Loucy (cell line): ENCODE data around the gene PATZ1.

Experiments used
- H2AFZ ChIP-seq: fragments of 200-600 bp; sonication (generic); 2 replicates; pipeline ENCODE4 v1.6.0; 2016; ENCODE audit warnings: antibody characterized with exemption, mild to moderate bottlenecking, low read length, moderate library complexity
- H3F3A ChIP-seq: fragments of 200-600 bp; 2 replicates; pipeline ENCODE4 v1.6.0; 2016; ENCODE audit warnings: antibody characterized with exemption, low read depth, mild to moderate bottlenecking
- H3K27me3 ChIP-seq: fragments of 200-600 bp; sonication (generic); 2 replicates; pipeline ENCODE4 v1.6.1; 2014; ENCODE audit warnings: low read length, mild to moderate bottlenecking; ENCODE audit not compliant: insufficient read depth, poor library complexity, severe bottlenecking
- H3K36me3 ChIP-seq: fragments of 200-600 bp; sonication (generic); 2 replicates; pipeline ENCODE4 v1.6.1; 2016; ENCODE audit warnings: low read length; ENCODE audit not compliant: insufficient read depth
- H3K4me1 ChIP-seq: fragments of 200-600 bp; sonication (generic); 2 replicates; pipeline ENCODE4 v1.5.1; 2014; ENCODE audit warnings: low read length, mild to moderate bottlenecking; ENCODE audit not compliant: insufficient read depth, poor library complexity, severe bottlenecking
- H3K4me2 ChIP-seq: fragments of 200-600 bp; sonication (generic); 2 replicates; pipeline ENCODE4 v1.6.0; 2014; ENCODE audit warnings: antibody characterized with exemption, low read length, low read depth, mild to moderate bottlenecking; ENCODE audit not compliant: poor library complexity, severe bottlenecking
- H3K4me3 ChIP-seq: fragments of 200-600 bp; sonication (generic); 2 replicates; pipeline ENCODE4 v1.5.1; 2014; ENCODE audit warnings: low read length, mild to moderate bottlenecking, mixed read lengths; ENCODE audit not compliant: poor library complexity, severe bottlenecking
- H3K79me2 ChIP-seq: fragments of 200-600 bp; sonication (generic); 2 replicates; pipeline ENCODE4 v1.6.1; 2014; ENCODE audit warnings: low read length; ENCODE audit not compliant: insufficient read depth
- H3K9ac ChIP-seq: fragments of 200-600 bp; sonication (generic); 2 replicates; pipeline ENCODE4 v1.6.0; 2014; ENCODE audit warnings: mild to moderate bottlenecking, low read depth, low read length, moderate library complexity; ENCODE audit not compliant: poor library complexity, severe bottlenecking
- H3K9me2 ChIP-seq: fragments of 200-600 bp; sonication (generic); replicated peaks from 2 replicates; pipeline ENCODE4 v1.6.1; 2016; ENCODE audit warnings: low read depth, low read length, mixed read lengths
- H3K9me3 ChIP-seq: fragments of 200-600 bp; sonication (generic); 2 replicates; pipeline ENCODE4 v1.6.1; 2014; ENCODE audit warnings: mild to moderate bottlenecking, antibody characterized with exemption, low read length, low read depth; ENCODE audit not compliant: insufficient read depth
- H4K20me1 ChIP-seq: fragments of 200-600 bp; sonication (generic); 2 replicates; pipeline ENCODE4 v1.6.0; 2014; ENCODE audit warnings: antibody characterized with exemption, low read length, mild to moderate bottlenecking; ENCODE audit not compliant: insufficient read depth, poor library complexity, severe bottlenecking
- EZH2phosphoT487 ChIP-seq: fragments of 200-600 bp; IDR thresholded peaks from 2 replicates; pipeline ENCODE4 v1.6.1; 2018; ENCODE audit warnings: antibody characterized with exemption, mild to moderate bottlenecking, moderate library complexity, borderline replicate concordance
- TF ChIP-seq, protein P1 (sequence below): fragments of 200-600 bp; sonication (generic); conservative IDR thresholded peaks from 2 replicates; pipeline ENCODE4 v1.5.1; 2014; ENCODE audit warnings: mild to moderate bottlenecking, antibody characterized with exemption, low read length

PATZ1 gene

GRCh38 chr22:31340765-31341247, 5.3 kb downstream of the PATZ1 start:
- Histone ChIP-seq H4K20me1 (peaks cover 87% of the 10 kb centered on the region), H3K36me3 (peaks cover 57% of the 10 kb centered on the region; the same call in 1 of the 2 replicates), H3K9ac (peak overlapping the region; percentile 45), H3K9me2 (no peaks in the 10 kb centered on the region), H3K27me3 (no peaks in the 10 kb centered on the region), H3K4me3 (peak overlapping the region; percentile 90), H3K9me3 (no peaks in the 10 kb centered on the region), H3F3A (no peaks in the 10 kb centered on the region), H2AFZ (no peak overlapping the region), H3K4me2 (peak overlapping the region; percentile 100), H3K79me2 (peaks cover 95% of the 10 kb centered on the region), H3K4me1 (peaks cover 46% of the 10 kb centered on the region)
- TF ChIP-seq, protein P1, sequence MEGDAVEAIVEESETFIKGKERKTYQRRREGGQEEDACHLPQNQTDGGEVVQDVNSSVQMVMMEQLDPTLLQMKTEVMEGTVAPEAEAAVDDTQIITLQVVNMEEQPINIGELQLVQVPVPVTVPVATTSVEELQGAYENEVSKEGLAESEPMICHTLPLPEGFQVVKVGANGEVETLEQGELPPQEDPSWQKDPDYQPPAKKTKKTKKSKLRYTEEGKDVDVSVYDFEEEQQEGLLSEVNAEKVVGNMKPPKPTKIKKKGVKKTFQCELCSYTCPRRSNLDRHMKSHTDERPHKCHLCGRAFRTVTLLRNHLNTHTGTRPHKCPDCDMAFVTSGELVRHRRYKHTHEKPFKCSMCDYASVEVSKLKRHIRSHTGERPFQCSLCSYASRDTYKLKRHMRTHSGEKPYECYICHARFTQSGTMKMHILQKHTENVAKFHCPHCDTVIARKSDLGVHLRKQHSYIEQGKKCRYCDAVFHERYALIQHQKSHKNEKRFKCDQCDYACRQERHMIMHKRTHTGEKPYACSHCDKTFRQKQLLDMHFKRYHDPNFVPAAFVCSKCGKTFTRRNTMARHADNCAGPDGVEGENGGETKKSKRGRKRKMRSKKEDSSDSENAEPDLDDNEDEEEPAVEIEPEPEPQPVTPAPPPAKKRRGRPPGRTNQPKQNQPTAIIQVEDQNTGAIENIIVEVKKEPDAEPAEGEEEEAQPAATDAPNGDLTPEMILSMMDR: no peak
- TF ChIP-seq EZH2phosphoT487: no peak

- no peak overlapping the region for H2AFZ ChIP-seq
- peak overlapping the region; percentile 100 for H3K4me2 ChIP-seq
- H3K79me2 ChIP-seq: peaks cover 95% of the 10 kb centered on the region
- peaks cover 87% of the 10 kb centered on the region for H4K20me1 ChIP-seq
- peak overlapping the region; percentile 45 for H3K9ac ChIP-seq
- peaks cover 61% of the 10 kb centered on the region; the same call in 1 of the 2 replicates for H3K36me3 ChIP-seq
- H3K27me3 ChIP-seq: no peaks in the 10 kb centered on the region
- peak overlapping the region; percentile 90 for H3K4me3 ChIP-seq
- TF ChIP-seq, protein P1: no peak
- no peak for TF ChIP-seq EZH2phosphoT487
- no peaks in the 10 kb centered on the region for H3K9me2 ChIP-seq
- H3F3A ChIP-seq: no peaks in the 10 kb centered on the region
- peaks cover 46% of the 10 kb centered on the region for H3K4me1 ChIP-seq
- no peaks in the 10 kb centered on the region for H3K9me3 ChIP-seq
These were observed 5.8 kb downstream of the PATZ1 start for GRCh38 chr22:31340360-31340759.

DNA sequence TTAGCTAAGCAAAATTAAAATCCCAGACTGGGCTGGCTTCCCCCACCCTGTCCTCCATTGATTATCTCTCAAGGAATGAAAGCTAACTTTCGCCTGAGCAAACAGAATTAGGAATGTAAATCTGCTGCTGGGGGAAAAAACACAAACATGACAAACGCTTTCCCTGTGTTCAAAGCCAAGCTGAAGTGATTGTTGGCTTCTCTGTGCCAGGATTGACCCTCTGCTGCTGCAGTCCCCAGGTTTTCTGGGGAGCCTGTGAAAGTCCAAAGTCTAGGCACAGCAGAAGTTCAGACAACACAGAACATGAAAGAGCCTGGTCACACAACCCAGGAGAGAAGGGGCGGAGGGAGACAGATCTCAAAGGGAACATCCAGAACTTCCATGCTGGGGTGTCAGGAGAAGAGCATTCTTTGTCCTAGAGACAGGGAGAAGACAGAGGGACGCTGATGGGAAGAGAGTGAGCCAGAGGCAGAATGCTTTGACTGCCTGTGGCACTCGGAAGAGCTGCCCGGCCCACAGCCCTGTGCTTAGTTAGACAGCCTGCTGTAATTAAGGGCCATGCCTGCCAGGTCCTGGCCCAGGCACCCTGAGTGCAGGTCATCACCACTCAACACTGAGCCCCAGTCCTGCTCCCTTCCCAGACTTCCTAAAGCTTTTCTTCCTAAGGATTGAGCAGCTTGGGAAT, 6.9 kb downstream of the PATZ1 start:
- Histone ChIP-seq H3K9me2 (no peaks in the 10 kb centered on the region), H2AFZ (no peak overlapping the region), H3K4me2 (peak overlapping the region; percentile 100), H3K4me1 (peaks cover 46% of the 10 kb centered on the region), H4K20me1 (peaks cover 76% of the 10 kb centered on the region), H3F3A (no peaks in the 10 kb centered on the region), H3K27me3 (no peaks in the 10 kb centered on the region), H3K9ac (peak overlapping the region; percentile 45), H3K4me3 (peak overlapping the region; percentile 11), H3K36me3 (peaks cover 72% of the 10 kb centered on the region; the same call in 1 of the 2 replicates), H3K9me3 (no peaks in the 10 kb centered on the region), H3K79me2 (peaks cover 92% of the 10 kb centered on the region)
- TF ChIP-seq, protein P1: no peak
- no peak for TF ChIP-seq EZH2phosphoT487
